Karpas-422 (cell line): ENCODE measurements around the gene ALKAL2. TPM values are rescaled to one million over a fixed set of nuclear protein-coding genes. Genes with fewer than 3 reads are reported as not detected.

Experiments used
- DNase-seq: peaks from one replicate; pipeline ENCODE4 v3.0.0-alpha.2; 2015
- H2AFZ ChIP-seq: fragments of 200-600 bp; sonication (generic); 2 replicates; pipeline ENCODE4 v1.6.1; 2014; ENCODE audit warnings: antibody characterized with exemption, low read length, mixed read lengths
- H3K27ac ChIP-seq: fragments of 200-600 bp; sonication (generic); 2 replicates; pipeline ENCODE4 v1.5.1; 2014; ENCODE audit warnings: mild to moderate bottlenecking, low read length, moderate library complexity
- H3K27me3 ChIP-seq: fragments of 200-600 bp; sonication (generic); 2 replicates; pipeline ENCODE4 v1.6.1; 2014; ENCODE audit warnings: low read length, mixed read lengths
- H3K36me3 ChIP-seq: fragments of 200-600 bp; sonication (generic); 2 replicates; pipeline ENCODE4 v1.6.1; 2014; ENCODE audit warnings: low read length, mixed read lengths; ENCODE audit not compliant: insufficient read depth
- H3K4me1 ChIP-seq: fragments of 200-600 bp; sonication (generic); 2 replicates; pipeline ENCODE4 v1.6.1; 2014; ENCODE audit warnings: mild to moderate bottlenecking, low read length, mixed read lengths
- H3K4me2 ChIP-seq: fragments of 200-600 bp; sonication (generic); 2 replicates; pipeline ENCODE4 v1.6.1; 2014; ENCODE audit warnings: low read length, low read depth, mild to moderate bottlenecking; ENCODE audit not compliant: poor library complexity, severe bottlenecking
- H3K4me3 ChIP-seq: fragments of 200-600 bp; sonication (generic); 2 replicates; pipeline ENCODE4 v1.5.1; 2014; ENCODE audit warnings: mild to moderate bottlenecking, antibody characterized with exemption, low read length, mixed read lengths
- H3K79me2 ChIP-seq: fragments of 200-600 bp; sonication (generic); 2 replicates; pipeline ENCODE4 v1.6.1; 2014; ENCODE audit warnings: mild to moderate bottlenecking, low read length, mixed read lengths
- H3K9ac ChIP-seq: fragments of 200-600 bp; sonication (generic); 2 replicates; pipeline ENCODE4 v1.6.0; 2014; ENCODE audit warnings: low read length
- H3K9me2 ChIP-seq: fragments of 200-600 bp; sonication (generic), shearing (Covaris generic); replicated peaks from 2 replicates; pipeline ENCODE4 v1.6.0; 2014; ENCODE audit warnings: mild to moderate bottlenecking, low read length, moderate library complexity; ENCODE audit not compliant: insufficient read depth
- H3K9me3 ChIP-seq: fragments of 300-700, 200-600 bp; sonication (generic); 2 replicates; pipeline ENCODE4 v1.6.1; 2014; ENCODE audit warnings: low read length, mixed read lengths
- H4K20me1 ChIP-seq: fragments of 200-600 bp; sonication (generic); 2 replicates; pipeline ENCODE4 v1.6.1; 2014; ENCODE audit warnings: mild to moderate bottlenecking, antibody characterized with exemption, low read length, low read depth; ENCODE audit not compliant: insufficient read depth
- total RNA-seq: library from RNA; depleted of rRNA; stranded (reverse); fragments of >200 nt; shearing (Covaris generic); gene quantifications from 2 replicates; pipeline ENCODE4 v1.2.3, GENCODE V29; 2014; ENCODE audit warnings: low replicate concordance

Gene ALKAL2
- total RNA-seq, 1 experiment from 2014 or later = not detected

DNA sequence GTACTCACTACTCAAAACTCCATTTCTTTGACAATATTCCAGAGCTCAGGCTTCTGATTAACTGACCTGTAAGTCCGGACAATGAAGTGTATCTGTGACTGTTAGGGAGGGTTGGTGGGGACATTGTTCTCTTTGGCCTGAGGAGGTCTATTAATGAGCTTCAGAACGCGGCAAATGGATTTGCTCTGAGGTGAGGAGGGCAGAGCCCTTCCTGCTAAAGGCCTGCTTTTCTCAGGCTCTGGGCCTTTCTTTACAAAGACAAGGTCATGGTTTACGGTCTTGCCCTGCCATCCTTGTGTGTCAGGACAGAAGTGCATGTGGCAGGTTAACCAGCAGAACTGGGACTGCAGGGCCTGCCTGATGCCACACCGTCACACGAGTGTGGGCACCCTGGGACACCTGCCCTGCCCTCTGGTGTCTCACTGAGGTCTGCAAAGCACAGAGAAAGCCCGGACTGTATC is 7.2 kb downstream of the ALKAL2 start:
- peaks cover 6% of the 10 kb centered on the region; the same call in 1 of the 2 replicates for H4K20me1 ChIP-seq
- H3K36me3 ChIP-seq = peaks cover 32% of the 10 kb centered on the region
- no peaks in the 10 kb centered on the region for H3K27me3 ChIP-seq
- H2AFZ ChIP-seq = no peak overlapping the region
- peaks cover 3% of the 10 kb centered on the region for H3K4me1 ChIP-seq
- peaks cover 26% of the 10 kb centered on the region for H3K79me2 ChIP-seq
- no peaks in the 10 kb centered on the region for H3K9me3 ChIP-seq
- H3K4me2 ChIP-seq = no peak overlapping the region
- H3K27ac ChIP-seq = no peak overlapping the region
- no peak for DNase-seq
- no peaks in the 10 kb centered on the region for H3K9me2 ChIP-seq
- H3K9ac ChIP-seq = no peak overlapping the region
- no peak overlapping the region for H3K4me3 ChIP-seq

DNA sequence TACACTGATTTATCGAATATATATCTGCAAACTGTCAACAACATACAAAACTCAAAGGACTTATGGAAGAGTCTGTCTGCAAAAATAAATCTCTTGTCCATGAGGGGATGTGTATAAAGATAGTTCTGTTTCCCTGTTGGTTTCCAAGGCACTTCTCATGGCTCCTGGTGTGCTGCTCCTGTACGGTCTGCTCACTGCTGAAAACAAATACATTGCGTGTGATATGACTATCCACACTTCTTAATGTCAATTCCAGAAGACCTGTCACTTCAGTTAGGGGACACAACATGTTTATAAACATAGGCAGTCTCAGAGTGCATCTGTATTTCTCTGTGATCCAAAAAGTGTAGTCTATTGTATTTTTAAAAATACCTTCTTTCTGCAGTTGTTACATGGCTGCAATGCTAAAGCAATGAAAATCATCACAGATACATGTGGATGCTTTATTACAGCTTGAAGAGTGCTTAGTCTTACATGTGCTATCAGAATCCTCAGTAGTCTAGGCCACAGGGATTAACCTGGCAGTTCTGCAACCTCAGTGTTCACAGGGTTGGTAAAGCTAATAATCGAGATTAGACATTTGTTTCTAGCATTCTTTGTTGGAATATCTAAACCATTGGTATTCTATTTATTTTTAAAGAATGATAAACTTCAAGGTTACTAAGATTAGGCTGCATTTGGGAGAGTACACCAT is 7.8 kb downstream of the ALKAL2 start:
- H3K4me1 ChIP-seq = peaks cover 9% of the 10 kb centered on the region
- no peaks in the 10 kb centered on the region for H3K9me2 ChIP-seq
- H3K79me2 ChIP-seq = peaks cover 32% of the 10 kb centered on the region
- no peak overlapping the region for H2AFZ ChIP-seq
- H4K20me1 ChIP-seq = peaks cover 11% of the 10 kb centered on the region; the same call in 1 of the 2 replicates
- H3K9ac ChIP-seq = no peak overlapping the region
- no peak overlapping the region for H3K4me2 ChIP-seq
- H3K27ac ChIP-seq = no peak overlapping the region
- H3K27me3 ChIP-seq = no peaks in the 10 kb centered on the region
- DNase-seq = no peak
- peaks cover 35% of the 10 kb centered on the region for H3K36me3 ChIP-seq
- no peaks in the 10 kb centered on the region for H3K9me3 ChIP-seq
- H3K4me3 ChIP-seq = no peak overlapping the region

DNA sequence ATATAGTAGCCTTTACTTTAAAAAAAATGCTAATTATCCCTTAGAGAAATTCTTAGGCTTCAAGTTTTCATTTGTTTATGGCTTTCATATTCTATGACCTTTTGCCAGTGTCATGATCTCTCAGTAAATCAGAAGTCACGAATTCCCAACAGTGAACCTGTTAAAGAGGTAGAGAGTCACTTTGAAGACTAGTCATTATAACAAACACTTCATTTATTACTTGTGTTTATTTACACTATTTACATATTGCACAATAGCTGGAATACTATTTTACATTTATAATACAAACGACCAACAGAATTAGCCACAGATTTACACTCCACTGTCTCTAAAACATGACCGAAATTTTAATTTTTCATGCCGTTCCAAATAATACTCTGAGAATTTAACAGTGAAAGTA is 8.5 kb downstream of the ALKAL2 start:
- H3K4me2 ChIP-seq = no peak overlapping the region
- peaks cover 38% of the 10 kb centered on the region for H3K36me3 ChIP-seq
- no peaks in the 10 kb centered on the region for H3K9me3 ChIP-seq
- H3K79me2 ChIP-seq = peaks cover 40% of the 10 kb centered on the region
- H3K27ac ChIP-seq = no peak overlapping the region
- H3K4me3 ChIP-seq = no peak overlapping the region
- H3K27me3 ChIP-seq = no peaks in the 10 kb centered on the region
- peaks cover 16% of the 10 kb centered on the region for H3K4me1 ChIP-seq
- H2AFZ ChIP-seq = no peak overlapping the region
- H4K20me1 ChIP-seq = peaks cover 13% of the 10 kb centered on the region
- no peaks in the 10 kb centered on the region for H3K9me2 ChIP-seq
- no peak overlapping the region for H3K9ac ChIP-seq
- DNase-seq = no peak

DNA sequence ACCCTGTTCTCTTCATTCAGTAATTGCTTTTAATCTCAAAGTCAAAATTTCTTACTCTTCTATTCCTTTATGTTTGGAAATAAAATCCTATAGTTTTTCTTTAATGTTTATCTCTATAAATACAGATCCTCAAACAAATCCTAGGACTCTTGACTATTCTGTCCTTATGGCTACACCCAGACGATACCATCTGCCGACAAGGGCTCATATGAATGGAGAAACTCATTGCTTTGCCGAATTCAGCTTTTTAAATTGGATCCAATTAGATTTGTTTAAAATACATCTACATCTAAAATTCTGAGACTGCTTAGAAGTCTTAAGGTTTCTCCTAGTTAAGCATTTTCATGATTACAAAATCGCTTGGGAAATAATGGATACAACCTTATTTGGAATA is 9.0 kb downstream of the ALKAL2 start:
- Histone ChIP-seq H2AFZ (no peak overlapping the region), H3K9me2 (no peaks in the 10 kb centered on the region), H3K4me2 (no peak overlapping the region), H3K36me3 (peaks cover 42% of the 10 kb centered on the region), H3K4me1 (peaks cover 21% of the 10 kb centered on the region), H3K27ac (no peak overlapping the region), H3K9ac (no peak overlapping the region), H4K20me1 (peaks cover 14% of the 10 kb centered on the region), H3K27me3 (no peaks in the 10 kb centered on the region), H3K9me3 (no peaks in the 10 kb centered on the region), H3K79me2 (peaks cover 44% of the 10 kb centered on the region), H3K4me3 (no peak overlapping the region)
- DNase-seq = no peak

DNA sequence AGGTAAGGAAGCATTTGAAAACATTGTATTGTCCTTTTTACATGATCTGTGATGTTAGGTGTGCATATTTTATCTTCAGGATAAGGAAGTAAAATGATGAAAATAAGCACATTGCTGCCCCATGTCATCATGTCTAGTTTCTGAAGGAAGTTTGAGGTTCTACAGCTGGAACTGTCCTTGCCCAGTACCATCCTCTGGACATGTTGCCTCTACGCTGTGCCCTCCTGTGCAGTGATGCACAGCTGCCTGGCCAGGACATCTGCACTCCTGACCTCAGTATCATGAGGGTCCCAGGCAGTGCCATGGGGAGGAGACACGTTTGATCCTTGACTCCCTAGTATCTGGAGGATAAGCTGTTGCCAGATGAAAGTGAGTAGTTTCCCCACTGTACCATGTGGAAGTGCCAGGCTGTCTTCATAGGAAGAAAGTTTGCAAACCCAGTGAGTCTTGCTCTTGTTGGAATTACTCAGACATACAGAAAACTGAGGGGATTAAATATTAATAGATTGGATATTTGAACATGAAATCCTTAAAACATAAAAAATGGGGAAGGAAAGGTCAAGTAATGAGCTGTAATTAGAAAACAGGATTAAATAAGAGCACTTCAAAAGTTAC is 9.5 kb downstream of the ALKAL2 start:
- Histone ChIP-seq H3K79me2 (peaks cover 49% of the 10 kb centered on the region), H3K4me3 (no peak overlapping the region), H3K4me2 (no peak overlapping the region), H4K20me1 (peaks cover 19% of the 10 kb centered on the region), H3K27me3 (no peaks in the 10 kb centered on the region), H3K9me3 (no peaks in the 10 kb centered on the region), H2AFZ (no peak overlapping the region), H3K27ac (no peak overlapping the region), H3K4me1 (peaks cover 22% of the 10 kb centered on the region), H3K9me2 (no peaks in the 10 kb centered on the region), H3K36me3 (peaks cover 42% of the 10 kb centered on the region), H3K9ac (no peak overlapping the region)
- DNase-seq = no peak

DNA sequence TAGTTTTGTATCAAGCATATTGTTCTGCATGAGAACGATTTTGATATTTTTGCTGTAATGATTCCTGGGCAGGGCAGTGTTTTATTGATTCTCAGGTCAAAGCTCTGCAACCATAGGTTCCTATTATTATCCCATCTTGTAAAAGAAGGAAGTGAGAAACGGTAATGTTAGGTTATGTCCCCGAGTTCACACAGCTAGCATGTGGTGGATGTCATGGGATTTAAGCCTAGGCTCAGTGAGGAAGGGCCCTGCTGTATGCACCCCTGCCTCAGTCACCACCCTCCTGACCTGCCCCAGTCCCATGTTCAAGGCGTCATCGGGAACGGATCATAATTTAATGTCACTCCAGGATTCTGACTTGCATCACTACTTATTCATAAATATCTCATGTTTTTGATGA is 12.4 kb downstream of the ALKAL2 start:
- peaks cover 57% of the 10 kb centered on the region for H3K36me3 ChIP-seq
- peaks cover 32% of the 10 kb centered on the region for H4K20me1 ChIP-seq
- peak overlapping the region; percentile 44 for H3K4me2 ChIP-seq
- no peaks in the 10 kb centered on the region for H3K9me3 ChIP-seq
- no peak overlapping the region for H2AFZ ChIP-seq
- H3K9me2 ChIP-seq = no peaks in the 10 kb centered on the region
- H3K9ac ChIP-seq = 0 out of 2 replicates have a peak overlapping the region, but pooled peaks have one; percentile 26
- no peaks in the 10 kb centered on the region for H3K27me3 ChIP-seq
- peak overlapping the region; percentile 61 for H3K27ac ChIP-seq
- peaks cover 22% of the 10 kb centered on the region for H3K4me1 ChIP-seq
- peak; percentile 62 for DNase-seq
- H3K4me3 ChIP-seq = peak overlapping the region; percentile 2; the same call in 1 of the 2 replicates
- peaks cover 79% of the 10 kb centered on the region for H3K79me2 ChIP-seq

DNA sequence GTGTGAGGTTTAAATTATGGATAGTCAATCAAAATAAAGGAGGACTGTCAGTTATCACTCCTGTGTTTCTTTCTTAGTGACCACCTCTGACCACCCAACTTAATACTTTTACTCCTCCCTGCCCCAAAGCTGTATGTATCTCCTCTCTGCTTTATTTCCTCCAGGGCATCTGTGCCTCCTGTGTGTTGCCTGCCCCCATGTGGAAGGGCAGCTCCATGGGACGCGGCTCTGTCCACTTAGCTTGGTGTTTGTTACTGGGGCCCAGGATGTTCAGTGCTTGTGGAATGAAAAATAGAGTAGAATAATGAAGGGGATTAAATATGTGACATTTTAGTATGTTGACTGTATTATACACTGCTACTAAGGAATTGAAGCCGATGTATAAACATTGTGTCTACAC is 13.4 kb downstream of the ALKAL2 start:
- H3K79me2 ChIP-seq = peaks cover 88% of the 10 kb centered on the region
- H3K9me3 ChIP-seq = no peaks in the 10 kb centered on the region
- no peaks in the 10 kb centered on the region for H3K27me3 ChIP-seq
- H4K20me1 ChIP-seq = peaks cover 40% of the 10 kb centered on the region
- no peak overlapping the region for H3K4me3 ChIP-seq
- H3K36me3 ChIP-seq = peaks cover 57% of the 10 kb centered on the region
- DNase-seq = no peak
- H3K9me2 ChIP-seq = no peaks in the 10 kb centered on the region
- H2AFZ ChIP-seq = no peak overlapping the region
- H3K4me1 ChIP-seq = peaks cover 24% of the 10 kb centered on the region
- peak overlapping the region; percentile 61 for H3K27ac ChIP-seq
- no peak overlapping the region for H3K9ac ChIP-seq
- peak overlapping the region; percentile 44 for H3K4me2 ChIP-seq

DNA sequence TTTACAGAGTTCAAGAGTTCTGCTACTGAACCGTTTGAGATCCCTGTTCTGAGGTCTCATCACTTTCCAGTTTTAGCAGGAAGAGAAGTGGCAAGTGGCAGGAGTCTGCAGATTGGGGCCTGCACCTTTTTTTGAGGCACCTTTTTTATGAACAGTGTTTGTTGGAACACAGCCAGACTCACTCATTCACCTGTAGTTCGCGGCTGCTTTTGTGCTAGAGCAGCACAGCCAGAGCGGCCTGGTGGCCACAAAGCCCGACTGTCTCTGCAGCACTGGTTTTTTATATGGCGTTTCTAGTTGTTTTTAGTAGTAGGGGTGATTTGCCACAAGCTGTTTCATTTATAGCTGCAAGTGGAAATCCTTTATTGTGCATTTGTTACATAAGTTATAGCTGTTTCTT is 14.6 kb downstream of the ALKAL2 start:
- Histone ChIP-seq H3K9me3 (no peaks in the 10 kb centered on the region), H3K4me2 (no peak overlapping the region), H3K27ac (no peak overlapping the region), H3K4me3 (no peak overlapping the region), H3K79me2 (peaks cover 98% of the 10 kb centered on the region), H2AFZ (no peak overlapping the region), H3K27me3 (no peaks in the 10 kb centered on the region), H3K9ac (no peak overlapping the region), H3K36me3 (peaks cover 55% of the 10 kb centered on the region), H3K9me2 (no peaks in the 10 kb centered on the region), H4K20me1 (peaks cover 52% of the 10 kb centered on the region), H3K4me1 (peaks cover 35% of the 10 kb centered on the region)
- no peak for DNase-seq
